Measurements from ENCODE around the gene C4orf50. TPM values are rescaled to one million over a fixed set of nuclear protein-coding genes. Genes with fewer than 3 reads are reported as not detected.

The C4orf50 gene
- total and polyA plus RNA-seq, 2 experiments from 2014 or later: 0.06 to 0.31 TPM

DNA sequence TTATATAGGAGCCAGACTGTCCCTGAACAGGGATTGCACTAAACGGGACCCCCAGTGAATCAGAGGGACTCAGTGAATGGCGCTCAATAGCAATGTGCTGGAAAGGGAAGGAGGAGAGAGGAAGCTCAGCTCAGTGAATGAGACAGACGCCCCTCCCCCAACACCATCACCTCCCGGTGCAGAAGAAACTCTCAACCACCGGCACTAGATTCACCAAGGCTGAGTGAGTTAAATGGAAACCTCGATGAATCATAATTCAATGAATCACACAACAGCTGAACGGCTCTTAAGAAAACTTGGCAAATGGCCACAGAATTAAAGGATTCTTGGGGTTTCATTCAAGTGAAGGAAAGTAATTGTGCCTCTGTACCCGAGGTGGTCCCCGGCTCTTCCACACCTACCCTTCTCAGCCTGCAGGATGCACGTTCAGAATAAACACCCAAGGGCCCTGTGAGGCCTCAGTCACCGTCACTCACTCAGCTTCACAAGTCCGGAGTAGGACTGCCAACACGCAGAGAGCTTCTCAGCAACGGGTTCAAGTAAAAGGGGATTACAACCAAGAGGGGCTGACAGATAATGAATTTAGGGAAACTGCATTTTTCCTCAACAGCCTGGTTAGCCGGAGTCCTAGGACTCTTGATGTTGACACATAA lies 154.6 kb downstream of the C4orf50 start:
- TF ChIP-seq, protein P1, sequence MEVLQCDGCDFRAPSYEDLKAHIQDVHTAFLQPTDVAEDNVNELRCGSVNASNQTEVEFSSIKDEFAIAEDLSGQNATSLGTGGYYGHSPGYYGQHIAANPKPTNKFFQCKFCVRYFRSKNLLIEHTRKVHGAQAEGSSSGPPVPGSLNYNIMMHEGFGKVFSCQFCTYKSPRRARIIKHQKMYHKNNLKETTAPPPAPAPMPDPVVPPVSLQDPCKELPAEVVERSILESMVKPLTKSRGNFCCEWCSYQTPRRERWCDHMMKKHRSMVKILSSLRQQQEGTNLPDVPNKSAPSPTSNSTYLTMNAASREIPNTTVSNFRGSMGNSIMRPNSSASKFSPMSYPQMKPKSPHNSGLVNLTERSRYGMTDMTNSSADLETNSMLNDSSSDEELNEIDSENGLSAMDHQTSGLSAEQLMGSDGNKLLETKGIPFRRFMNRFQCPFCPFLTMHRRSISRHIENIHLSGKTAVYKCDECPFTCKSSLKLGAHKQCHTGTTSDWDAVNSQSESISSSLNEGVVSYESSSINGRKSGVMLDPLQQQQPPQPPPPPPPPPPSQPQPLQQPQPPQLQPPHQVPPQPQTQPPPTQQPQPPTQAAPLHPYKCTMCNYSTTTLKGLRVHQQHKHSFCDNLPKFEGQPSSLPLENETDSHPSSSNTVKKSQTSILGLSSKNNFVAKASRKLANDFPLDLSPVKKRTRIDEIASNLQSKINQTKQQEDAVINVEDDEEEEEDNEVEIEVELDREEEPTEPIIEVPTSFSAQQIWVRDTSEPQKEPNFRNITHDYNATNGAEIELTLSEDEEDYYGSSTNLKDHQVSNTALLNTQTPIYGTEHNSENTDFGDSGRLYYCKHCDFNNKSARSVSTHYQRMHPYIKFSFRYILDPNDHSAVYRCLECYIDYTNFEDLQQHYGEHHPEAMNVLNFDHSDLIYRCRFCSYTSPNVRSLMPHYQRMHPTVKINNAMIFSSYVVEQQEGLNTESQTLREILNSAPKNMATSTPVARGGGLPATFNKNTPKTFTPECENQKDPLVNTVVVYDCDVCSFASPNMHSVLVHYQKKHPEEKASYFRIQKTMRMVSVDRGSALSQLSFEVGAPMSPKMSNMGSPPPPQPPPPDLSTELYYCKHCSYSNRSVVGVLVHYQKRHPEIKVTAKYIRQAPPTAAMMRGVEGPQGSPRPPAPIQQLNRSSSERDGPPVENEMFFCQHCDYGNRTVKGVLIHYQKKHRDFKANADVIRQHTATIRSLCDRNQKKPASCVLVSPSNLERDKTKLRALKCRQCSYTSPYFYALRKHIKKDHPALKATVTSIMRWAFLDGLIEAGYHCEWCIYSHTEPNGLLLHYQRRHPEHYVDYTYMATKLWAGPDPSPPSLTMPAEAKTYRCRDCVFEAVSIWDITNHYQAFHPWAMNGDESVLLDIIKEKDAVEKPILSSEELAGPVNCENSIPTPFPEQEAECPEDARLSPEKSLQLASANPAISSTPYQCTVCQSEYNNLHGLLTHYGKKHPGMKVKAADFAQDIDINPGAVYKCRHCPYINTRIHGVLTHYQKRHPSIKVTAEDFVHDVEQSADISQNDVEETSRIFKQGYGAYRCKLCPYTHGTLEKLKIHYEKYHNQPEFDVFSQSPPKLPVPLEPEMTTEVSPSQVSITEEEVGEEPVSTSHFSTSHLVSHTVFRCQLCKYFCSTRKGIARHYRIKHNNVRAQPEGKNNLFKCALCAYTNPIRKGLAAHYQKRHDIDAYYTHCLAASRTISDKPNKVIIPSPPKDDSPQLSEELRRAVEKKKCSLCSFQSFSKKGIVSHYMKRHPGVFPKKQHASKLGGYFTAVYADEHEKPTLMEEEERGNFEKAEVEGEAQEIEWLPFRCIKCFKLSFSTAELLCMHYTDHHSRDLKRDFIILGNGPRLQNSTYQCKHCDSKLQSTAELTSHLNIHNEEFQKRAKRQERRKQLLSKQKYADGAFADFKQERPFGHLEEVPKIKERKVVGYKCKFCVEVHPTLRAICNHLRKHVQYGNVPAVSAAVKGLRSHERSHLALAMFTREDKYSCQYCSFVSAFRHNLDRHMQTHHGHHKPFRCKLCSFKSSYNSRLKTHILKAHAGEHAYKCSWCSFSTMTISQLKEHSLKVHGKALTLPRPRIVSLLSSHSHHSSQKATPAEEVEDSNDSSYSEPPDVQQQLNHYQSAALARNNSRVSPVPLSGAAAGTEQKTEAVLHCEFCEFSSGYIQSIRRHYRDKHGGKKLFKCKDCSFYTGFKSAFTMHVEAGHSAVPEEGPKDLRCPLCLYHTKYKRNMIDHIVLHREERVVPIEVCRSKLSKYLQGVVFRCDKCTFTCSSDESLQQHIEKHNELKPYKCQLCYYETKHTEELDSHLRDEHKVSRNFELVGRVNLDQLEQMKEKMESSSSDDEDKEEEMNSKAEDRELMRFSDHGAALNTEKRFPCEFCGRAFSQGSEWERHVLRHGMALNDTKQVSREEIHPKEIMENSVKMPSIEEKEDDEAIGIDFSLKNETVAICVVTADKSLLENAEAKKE (CRISPR knock-in tag; IDR thresholded peaks at IDR 0.05): no peak
- TF ChIP-seq, protein P2, sequence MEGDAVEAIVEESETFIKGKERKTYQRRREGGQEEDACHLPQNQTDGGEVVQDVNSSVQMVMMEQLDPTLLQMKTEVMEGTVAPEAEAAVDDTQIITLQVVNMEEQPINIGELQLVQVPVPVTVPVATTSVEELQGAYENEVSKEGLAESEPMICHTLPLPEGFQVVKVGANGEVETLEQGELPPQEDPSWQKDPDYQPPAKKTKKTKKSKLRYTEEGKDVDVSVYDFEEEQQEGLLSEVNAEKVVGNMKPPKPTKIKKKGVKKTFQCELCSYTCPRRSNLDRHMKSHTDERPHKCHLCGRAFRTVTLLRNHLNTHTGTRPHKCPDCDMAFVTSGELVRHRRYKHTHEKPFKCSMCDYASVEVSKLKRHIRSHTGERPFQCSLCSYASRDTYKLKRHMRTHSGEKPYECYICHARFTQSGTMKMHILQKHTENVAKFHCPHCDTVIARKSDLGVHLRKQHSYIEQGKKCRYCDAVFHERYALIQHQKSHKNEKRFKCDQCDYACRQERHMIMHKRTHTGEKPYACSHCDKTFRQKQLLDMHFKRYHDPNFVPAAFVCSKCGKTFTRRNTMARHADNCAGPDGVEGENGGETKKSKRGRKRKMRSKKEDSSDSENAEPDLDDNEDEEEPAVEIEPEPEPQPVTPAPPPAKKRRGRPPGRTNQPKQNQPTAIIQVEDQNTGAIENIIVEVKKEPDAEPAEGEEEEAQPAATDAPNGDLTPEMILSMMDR (conservative IDR thresholded peaks at IDR 0.05; ENCODE audit: low read depth in 2 of 2): no peak
- TF ChIP-seq JUNB (IDR thresholded peaks at IDR 0.05; ENCODE audit: unreplicated experiment) (no peak), EZH2phosphoT487 (IDR thresholded peaks at IDR 0.05; ENCODE audit: unreplicated experiment) (no peak), CREB1 (CRISPR knock-in tag; IDR thresholded peaks at IDR 0.05; ENCODE audit: low read depth) (no peak)
- TF ChIP-seq, protein P3, sequence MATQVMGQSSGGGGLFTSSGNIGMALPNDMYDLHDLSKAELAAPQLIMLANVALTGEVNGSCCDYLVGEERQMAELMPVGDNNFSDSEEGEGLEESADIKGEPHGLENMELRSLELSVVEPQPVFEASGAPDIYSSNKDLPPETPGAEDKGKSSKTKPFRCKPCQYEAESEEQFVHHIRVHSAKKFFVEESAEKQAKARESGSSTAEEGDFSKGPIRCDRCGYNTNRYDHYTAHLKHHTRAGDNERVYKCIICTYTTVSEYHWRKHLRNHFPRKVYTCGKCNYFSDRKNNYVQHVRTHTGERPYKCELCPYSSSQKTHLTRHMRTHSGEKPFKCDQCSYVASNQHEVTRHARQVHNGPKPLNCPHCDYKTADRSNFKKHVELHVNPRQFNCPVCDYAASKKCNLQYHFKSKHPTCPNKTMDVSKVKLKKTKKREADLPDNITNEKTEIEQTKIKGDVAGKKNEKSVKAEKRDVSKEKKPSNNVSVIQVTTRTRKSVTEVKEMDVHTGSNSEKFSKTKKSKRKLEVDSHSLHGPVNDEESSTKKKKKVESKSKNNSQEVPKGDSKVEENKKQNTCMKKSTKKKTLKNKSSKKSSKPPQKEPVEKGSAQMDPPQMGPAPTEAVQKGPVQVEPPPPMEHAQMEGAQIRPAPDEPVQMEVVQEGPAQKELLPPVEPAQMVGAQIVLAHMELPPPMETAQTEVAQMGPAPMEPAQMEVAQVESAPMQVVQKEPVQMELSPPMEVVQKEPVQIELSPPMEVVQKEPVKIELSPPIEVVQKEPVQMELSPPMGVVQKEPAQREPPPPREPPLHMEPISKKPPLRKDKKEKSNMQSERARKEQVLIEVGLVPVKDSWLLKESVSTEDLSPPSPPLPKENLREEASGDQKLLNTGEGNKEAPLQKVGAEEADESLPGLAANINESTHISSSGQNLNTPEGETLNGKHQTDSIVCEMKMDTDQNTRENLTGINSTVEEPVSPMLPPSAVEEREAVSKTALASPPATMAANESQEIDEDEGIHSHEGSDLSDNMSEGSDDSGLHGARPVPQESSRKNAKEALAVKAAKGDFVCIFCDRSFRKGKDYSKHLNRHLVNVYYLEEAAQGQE (IDR thresholded peaks at IDR 0.05; ENCODE audit: unreplicated experiment): no peak
- Mint-ChIP-seq H3K4me3 (no peak overlapping the region), H3K27me3 (ENCODE audit: insufficient read depth, low read depth, poor library complexity) (peaks cover 7% of the 10 kb centered on the region), H3K27ac (no peak overlapping the region), H3K36me3 (ENCODE audit: low read depth) (peaks cover 26% of the 10 kb centered on the region), H3K9me3 (no peaks in the 10 kb centered on the region), H3K4me1 (peaks cover 21% of the 10 kb centered on the region)
- peaks cover 50% of the 10 kb centered on the region for H4K20me1 ChIP-seq (replicated peaks; ENCODE audit: insufficient read depth)
- no peak overlapping the region for H3K4me2 ChIP-seq
- no peak overlapping the region for H3K4me3 ChIP-seq
- peaks cover 13% of the 10 kb centered on the region; the same call in 1 of the 2 replicates for H3K4me1 ChIP-seq (ENCODE audit: insufficient read depth)
- no peaks in the 10 kb centered on the region for H3F3A ChIP-seq (replicated peaks; ENCODE audit: low read depth)
- no peak overlapping the region for H2AFZ ChIP-seq
- DNase-seq (ENCODE audit: low spot score) (peak; percentile 46), ATAC-seq (peak; percentile 67)
- peaks cover 69% of the 10 kb centered on the region for H3K79me2 ChIP-seq (replicated peaks; ENCODE audit: insufficient read depth)
- no peak overlapping the region for H3K27ac ChIP-seq (ENCODE audit: low read depth)
- no peaks in the 10 kb centered on the region for H3K27me3 ChIP-seq (ENCODE audit: insufficient read depth)
- peaks cover 6% of the 10 kb centered on the region for H3K36me3 ChIP-seq (ENCODE audit: insufficient read depth)
- no peaks in the 10 kb centered on the region for H3K9me2 ChIP-seq (ENCODE audit: insufficient read depth)

Measured in GM23338 (cell line).